AG09319 (cell line): ENCODE measurements around the gene NFATC2.

ENCODE experiments used
- DNase-seq: peaks from one replicate; pipeline ENCODE4 v3.0.0-alpha.2; 2010; ENCODE audit warnings: low read depth; ENCODE audit errors: extremely low read depth
- CTCF ChIP-seq: IDR thresholded peaks from 2 replicates; pipeline ENCODE4 v1.5.1; 2011; ENCODE audit warnings: low read depth, mild to moderate bottlenecking, inconsistent platforms, low read length, moderate library complexity

Gene NFATC2

GRCh38 chr20:51461306-51461705, 81.2 kb downstream of the NFATC2 start:
- no peak for DNase-seq
- TF ChIP-seq CTCF: no peak

GRCh38 chr20:51460569-51461265, 81.8 kb downstream of the NFATC2 start:
- no peak for DNase-seq
- TF ChIP-seq CTCF: no peak

- no peak for DNase-seq
- TF ChIP-seq CTCF: no peak
Measured at GRCh38 chr20:51460163-51460562, 82.4 kb downstream of the NFATC2 start.

- DNase-seq: no peak
- TF ChIP-seq CTCF: no peak
Measured at GRCh38 chr20:51458751-51459439, 83.6 kb downstream of the NFATC2 start.

- no peak for TF ChIP-seq CTCF
- no peak for DNase-seq
Measured at GRCh38 chr20:51457533-51457932, 85.0 kb downstream of the NFATC2 start.

- TF ChIP-seq CTCF: no peak
- DNase-seq: peak; percentile 93
Measured at GRCh38 chr20:51456511-51457509, 85.7 kb downstream of the NFATC2 start.
